ENCODE data around the gene PRKACB.

Gene PRKACB

GRCh38 chr1:84159533-84160240, 15.6 kb downstream of the PRKACB start:
- DNase-seq = no peak

GRCh38 chr1:84162295-84162694, 18.2 kb downstream of the PRKACB start:
- no peak for DNase-seq

- DNase-seq = no peak
Measured at GRCh38 chr1:84163123-84163931, 19.3 kb downstream of the PRKACB start.

- DNase-seq = no peak
Measured at GRCh38 chr1:84164161-84164560, 20.1 kb downstream of the PRKACB start.

- no peak for DNase-seq
Measured at GRCh38 chr1:84164567-84165021, 20.5 kb downstream of the PRKACB start.

- DNase-seq = no peak
Measured at GRCh38 chr1:84165601-84166000, 21.5 kb downstream of the PRKACB start.

GRCh38 chr1:84166797-84167196, 22.7 kb downstream of the PRKACB start:
- peak; percentile 45 for DNase-seq

- DNase-seq = no peak
Measured at GRCh38 chr1:84168783-84169182, 24.7 kb downstream of the PRKACB start.

GRCh38 chr1:84170171-84170570, 26.1 kb downstream of the PRKACB start:
- no peak for DNase-seq

- DNase-seq = no peak
Measured at GRCh38 chr1:84171481-84171880, 27.4 kb downstream of the PRKACB start.

GRCh38 chr1:84174051-84174556, 30.0 kb downstream of the PRKACB start:
- no peak for DNase-seq

GRCh38 chr1:84181350-84182005, 37.4 kb downstream of the PRKACB start:
- no peak for DNase-seq

- no peak for DNase-seq
Measured at GRCh38 chr1:84190455-84190854, 46.4 kb downstream of the PRKACB start.

GRCh38 chr1:84192681-84193080, 48.6 kb downstream of the PRKACB start:
- DNase-seq = no peak

- DNase-seq = no peak
Measured at GRCh38 chr1:84198832-84199231, 54.8 kb downstream of the PRKACB start.

- DNase-seq = no peak
Measured at GRCh38 chr1:84199257-84199656, 55.2 kb downstream of the PRKACB start.

GRCh38 chr1:84202126-84202525, 58.1 kb downstream of the PRKACB start:
- DNase-seq = no peak

GRCh38 chr1:84206375-84206774, 62.3 kb downstream of the PRKACB start:
- no peak for DNase-seq

- DNase-seq = no peak
Measured at GRCh38 chr1:84208935-84209334, 64.9 kb downstream of the PRKACB start.

- DNase-seq = no peak
Measured at GRCh38 chr1:84214115-84214956, 70.3 kb downstream of the PRKACB start.

GRCh38 chr1:84217239-84217638, 73.2 kb downstream of the PRKACB start:
- no peak for DNase-seq

GRCh38 chr1:84223751-84224432, 79.8 kb downstream of the PRKACB start:
- no peak for DNase-seq

Data from activated CD4-positive, alpha-beta T cell treated with anti-CD3 and anti-CD28 coated beads, Interleukin-2, amount 50 U/mL, for 16 hours (primary cell).